HG03439 (cell line): ENCODE measurements around the gene FHL1.

Experiments used
- ATAC-seq: cut with Tn5 transposase; IDR thresholded peaks from one replicate; pipeline ENCODE4 v1.9.1; 2021; ENCODE audit warnings: mild to moderate bottlenecking, moderate library complexity; ENCODE audit not compliant: unreplicated experiment

Gene FHL1

DNA sequence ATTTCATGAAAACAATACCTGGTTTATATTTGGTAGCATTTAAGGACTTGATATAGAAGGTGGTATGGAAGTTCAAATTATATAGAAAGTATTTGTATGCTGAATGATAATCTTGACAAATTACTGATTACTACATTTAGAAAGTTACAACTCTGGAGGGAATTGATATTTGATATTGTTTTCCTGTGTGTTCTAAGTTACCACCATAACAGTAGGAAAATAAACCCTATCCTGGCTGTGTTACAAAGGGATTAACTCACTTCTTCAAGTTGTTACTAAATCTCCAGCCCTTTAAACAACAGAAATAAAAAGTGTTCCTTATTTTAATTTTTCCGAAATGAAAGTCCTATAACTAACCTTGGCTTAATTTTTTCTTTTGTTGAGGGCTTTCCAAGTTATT, 36.6 kb downstream of the FHL1 start:
- ATAC-seq, result no peak

DNA sequence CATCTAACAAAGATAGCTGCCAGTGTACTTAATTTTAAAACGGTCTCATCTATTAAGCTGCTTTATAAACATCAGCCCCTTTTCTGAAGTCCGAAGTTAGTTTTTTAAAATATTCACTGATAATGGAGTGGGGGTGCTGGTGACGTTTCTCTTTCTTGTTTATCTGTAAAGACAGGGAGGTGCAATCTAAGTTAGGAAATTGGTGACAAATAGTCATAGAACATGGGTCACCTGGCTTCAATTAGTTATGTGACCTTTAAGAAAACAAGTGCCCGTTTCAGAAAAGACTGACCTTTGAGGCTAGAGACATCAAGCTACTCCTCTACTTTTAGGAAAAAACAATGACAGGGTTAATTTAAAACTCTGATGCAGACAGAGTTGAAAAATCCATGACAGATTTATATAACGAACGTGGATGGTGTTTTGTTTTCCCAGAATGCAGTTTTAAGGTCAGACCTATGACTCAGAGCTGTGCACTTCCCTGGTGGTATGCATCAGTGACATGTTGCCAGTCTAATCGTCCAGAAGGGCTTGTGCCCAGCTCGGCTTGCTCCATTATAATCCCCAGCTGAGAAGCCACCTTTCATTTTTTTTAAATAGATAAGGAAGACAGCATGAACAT, 38.2 kb downstream of the FHL1 start:
- ATAC-seq, result no peak

DNA sequence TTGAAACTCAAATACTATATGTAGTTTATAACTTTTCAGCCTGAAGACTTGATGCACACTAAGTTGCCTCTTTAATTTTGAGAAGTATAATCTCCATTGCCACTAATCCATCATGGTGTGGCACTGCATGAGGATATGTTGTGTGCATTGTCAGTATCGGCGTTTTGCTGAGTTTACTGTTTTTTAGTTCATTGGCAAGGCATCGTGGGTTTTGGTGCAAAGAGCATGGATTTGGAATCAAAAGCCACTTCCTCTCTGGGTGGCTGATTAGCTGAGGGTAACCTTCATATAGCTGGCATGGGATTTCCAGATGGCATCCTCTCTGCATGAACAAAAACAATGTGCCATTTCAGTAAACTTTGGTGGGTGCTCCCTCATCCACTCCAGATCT, 38.7 kb downstream of the FHL1 start:
- no peak for ATAC-seq

DNA sequence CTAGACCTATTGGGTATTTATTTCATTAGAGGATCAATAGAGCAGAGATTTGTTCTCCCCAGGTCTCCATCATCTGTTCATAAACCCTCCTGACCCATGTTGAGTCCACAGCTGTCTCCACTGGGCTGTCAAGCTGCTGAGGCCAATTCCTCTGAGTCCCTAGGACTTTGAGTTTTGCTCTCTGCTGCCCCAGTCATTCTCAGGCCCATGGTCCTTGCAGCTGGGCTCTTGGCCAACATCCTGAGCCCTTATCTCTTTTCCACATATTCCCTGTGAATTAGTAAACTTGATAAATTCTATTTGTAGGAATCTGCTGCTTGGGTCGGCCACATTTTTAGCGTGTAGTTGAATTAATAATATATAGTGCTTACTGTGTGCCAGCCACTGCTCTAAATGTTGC, 41.9 kb downstream of the FHL1 start:
- ATAC-seq, result no peak

DNA sequence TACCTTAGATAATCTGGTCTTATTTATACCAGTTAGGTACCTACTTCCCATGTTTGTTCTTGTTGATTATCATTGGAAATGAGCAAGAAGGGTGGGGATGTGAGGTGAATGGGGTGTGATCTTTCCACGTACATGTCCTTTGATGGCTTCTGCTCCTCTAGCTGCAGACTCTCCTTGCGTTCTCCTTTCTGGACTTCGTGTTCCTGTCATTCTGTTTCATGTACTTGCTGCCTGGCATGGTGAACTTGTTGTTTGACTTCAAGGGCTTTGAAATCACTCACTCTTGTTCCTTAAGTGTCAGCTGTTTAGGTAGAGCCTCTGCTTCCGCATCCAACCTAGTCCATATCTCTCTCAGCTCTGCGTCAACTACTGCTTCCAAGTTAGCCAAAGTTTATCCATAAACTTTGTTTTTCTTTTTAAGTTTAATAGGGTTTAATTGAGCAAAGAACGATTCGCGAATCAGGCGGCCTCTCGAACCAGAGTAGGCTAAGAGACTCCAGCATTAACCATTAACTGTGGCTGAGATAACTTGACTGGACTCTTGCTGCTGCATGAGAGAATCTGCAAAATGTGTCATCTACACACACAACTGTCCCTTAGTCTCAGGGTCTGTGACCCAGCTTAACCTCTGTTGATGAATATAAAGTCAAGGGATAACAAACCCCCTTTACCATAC, 42.8 kb downstream of the FHL1 start:
- ATAC-seq, result no peak

DNA sequence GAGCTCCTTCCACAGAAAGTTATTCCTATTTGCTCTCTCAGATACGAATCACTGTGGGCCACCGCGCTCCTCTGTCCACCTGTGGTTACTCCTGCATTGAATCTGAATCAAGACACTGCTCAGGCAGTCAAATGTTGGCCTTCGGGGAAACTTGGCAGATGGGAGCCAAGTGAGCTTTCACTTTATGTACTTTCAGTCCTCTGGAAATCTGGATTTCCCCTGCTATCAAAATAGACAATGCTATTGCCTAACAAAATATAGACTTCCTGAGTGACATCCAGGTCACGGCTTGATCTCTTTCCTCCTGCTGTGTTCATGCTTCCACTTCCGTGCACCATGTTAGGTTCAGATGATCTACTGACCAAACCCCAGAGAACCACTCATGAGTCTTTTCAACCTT, 43.8 kb downstream of the FHL1 start:
- no peak for ATAC-seq

DNA sequence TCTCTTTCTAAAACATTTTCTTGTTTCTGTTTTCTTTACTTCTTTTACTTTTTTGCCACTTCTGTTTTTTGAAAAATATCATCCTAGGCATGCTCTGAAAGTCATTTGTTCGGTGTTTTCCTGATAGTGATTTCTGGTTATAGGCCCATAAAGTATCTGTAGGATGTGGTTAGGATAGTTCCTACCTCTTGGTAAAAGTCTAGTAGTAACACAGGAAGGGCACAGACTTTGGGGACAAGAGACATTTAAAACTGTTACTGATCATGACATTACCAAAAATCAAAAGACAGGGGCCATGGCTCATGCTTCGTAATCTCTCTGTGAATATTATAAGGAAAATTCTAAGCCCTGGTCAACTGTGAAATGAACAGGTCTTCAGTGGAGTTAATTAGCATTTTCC, 44.8 kb downstream of the FHL1 start:
- ATAC-seq, result no peak

DNA sequence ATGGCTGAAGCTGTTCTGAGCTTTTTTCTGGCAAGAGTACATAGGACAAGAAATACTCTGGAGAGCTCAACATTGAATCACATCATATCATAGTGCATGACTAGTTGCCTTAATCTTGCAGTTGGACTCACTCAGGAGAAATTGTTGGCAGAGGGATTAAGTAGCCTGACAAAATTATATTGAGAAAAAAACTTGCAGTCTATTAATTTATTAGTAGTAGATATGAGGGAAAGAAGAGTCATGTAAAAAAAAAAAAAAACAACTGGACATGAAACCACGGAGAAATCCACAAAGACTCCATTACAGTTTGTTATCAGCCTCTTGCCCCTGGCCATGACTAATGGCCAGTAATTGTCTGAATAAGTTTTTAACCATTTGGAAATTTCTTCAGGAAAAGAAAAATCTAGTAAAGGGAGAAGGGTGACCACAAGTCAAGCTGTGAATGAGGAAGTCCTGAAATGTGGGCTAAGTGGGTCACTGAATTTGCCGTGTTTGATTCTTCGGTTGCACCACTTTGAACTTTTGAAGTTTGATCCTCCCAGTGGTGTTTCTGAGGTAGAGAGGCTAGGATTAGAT, 45.6 kb downstream of the FHL1 start:
- ATAC-seq, result no peak

DNA sequence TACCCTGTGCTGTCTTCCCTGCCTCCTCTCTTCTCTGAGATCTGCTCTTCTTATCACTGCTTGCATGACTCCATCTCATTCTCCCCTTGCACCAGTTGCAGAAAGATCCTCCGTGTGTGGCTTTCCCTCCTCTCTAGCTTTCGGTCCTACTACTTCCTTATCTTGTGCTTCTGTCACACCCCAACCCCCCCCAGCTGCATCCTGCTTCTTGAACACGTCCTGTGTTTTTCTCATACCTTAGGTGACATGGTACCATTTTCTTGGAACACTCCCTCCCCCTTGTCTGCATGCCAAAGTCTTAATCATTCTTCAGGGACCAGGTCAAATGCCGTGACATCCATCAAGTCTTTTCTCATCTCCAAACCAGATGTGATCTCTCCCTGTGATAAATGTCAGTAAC, 46.4 kb downstream of the FHL1 start:
- no peak for ATAC-seq

DNA sequence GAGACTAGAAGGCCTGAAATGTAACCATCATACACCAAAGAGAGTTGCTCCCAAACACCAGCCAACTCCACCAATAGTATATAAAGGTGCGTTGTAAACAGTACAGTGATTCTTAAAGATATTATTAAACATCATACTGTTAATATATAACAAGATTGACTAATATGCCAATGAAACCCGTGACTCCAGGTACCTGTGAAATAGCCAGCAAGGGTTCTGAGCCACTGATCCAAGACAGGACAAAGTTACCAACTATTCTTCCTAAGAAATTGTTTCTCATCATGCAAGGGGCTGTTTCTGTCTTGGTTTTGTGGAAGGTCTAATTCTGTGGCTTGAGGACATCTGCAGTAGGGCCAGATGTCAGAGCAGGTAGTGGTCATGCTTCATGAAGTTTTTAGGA, 47.2 kb downstream of the FHL1 start:
- no peak for ATAC-seq

DNA sequence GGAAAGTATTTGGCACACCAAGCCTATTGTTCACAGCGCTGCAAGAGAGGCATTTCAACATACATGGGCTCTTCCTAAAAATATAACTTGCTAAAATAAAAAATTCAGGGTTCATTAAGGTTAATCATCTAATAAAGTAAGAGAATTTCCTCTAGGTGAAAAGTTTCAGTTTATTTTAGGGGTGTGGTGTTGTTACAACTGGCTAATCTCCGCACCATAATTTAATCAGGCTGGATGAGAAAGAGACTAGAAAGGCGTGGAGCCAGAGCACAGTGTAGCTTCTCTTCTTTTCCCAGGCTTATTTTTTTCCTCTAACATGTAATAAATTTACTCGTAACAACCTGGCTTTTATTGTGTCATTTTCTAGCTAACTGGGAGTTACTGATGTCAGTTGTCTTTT, 47.9 kb downstream of the FHL1 start:
- ATAC-seq, result no peak

DNA sequence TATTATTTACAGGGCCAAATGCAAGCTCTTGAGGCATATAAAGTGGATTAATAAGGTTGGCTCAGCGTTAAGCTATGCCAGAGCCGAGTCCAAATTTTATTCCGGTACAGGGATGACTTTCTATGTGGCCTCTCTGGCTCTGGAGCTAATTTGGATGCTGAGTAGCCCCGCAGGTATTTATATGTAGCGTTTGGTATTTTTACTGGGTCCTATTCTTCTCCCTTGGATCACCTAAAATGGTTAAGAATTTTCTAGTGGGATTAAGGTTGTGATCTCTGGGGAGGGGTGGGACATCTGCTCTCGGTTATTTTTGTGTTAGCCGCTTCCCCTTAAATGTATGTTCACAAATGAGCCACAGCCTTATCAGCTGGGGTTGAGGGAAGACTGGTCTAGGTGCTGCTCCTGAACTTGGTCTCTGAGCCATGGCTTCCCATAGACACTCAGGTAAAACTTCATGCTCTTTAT, 49.4 kb downstream of the FHL1 start:
- no peak for ATAC-seq

DNA sequence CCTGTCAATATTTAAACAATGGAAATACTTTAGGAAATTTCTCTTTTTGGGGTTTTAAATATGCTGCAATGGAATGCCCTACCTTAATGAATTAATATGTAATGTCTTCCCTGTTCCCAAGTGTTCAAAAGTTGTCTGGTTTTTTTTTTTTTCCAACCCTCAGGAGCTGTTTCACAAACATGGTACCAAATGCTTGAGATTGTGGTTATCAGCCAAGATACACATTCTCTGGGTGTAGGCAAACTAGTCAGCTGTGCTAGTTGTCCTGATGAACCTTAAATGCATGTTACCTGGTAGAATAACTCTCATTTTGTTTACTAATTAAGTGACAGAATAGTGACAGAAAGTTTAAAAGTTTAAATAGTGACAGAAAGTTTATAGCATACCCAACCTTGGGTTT, 50.7 kb downstream of the FHL1 start:
- ATAC-seq, result no peak

DNA sequence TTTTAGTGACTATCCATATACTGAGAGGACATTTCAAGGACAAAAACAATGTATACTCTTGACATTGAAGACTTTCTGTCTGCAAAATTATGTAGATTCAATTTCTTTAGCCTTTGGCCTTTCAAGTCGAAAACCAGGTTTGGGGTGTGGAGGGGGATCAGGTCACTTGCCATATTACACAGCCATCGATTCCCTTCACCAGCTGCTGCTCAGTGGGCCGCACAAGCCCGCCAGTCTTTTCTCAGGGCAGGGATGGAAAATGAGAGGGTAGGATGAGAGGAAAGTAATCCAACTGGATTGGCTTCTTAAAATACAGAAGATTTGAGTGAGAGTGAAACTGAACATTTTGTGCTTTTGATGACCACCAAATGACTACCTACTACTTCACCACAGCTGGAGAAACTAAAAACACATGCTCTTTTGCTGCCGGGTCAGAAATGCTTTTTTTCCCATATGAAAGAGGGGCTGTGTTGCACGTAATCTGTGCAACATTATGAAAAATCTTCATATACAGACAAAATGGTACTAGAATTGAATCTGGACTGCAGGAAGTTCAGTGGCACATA, 51.4 kb downstream of the FHL1 start:
- ATAC-seq, result no peak

DNA sequence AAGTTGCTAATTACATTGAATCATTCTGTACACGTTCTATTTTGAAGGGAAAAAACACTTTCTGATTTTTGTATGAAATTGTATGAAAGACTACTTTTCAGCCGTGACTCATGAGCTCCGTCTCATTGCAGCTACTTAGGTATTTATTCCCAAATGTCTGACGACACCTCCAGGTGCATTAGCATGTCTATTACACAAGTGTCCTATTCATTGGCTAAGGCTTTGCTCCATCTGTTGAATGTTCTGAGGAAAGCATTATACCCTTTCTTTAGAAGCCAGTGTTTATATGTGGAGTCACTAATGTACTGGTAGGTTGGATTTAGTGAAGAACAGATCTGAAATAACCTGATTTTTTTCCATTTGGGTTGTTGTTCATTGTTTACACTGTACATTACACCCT, 52.0 kb downstream of the FHL1 start:
- no peak for ATAC-seq

DNA sequence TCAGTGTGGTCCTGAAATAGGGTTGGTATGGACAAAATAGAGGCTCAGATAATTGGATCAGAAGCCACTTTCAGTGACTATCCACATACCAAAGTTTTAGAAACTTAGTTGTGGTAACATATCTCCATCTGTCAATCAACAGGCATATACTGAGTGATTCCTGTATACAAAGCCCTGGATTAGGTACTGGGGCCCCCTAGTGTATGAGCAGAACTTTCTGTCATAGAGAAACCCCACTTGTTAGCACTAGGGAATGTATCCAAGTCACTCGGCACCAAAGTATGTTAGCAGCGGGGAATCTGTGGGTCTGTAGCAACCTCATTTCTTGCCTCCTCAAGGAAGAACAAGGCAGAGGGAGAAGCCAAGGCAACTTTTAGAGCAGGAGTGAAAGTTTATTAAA, 53.1 kb downstream of the FHL1 start:
- ATAC-seq, result no peak

DNA sequence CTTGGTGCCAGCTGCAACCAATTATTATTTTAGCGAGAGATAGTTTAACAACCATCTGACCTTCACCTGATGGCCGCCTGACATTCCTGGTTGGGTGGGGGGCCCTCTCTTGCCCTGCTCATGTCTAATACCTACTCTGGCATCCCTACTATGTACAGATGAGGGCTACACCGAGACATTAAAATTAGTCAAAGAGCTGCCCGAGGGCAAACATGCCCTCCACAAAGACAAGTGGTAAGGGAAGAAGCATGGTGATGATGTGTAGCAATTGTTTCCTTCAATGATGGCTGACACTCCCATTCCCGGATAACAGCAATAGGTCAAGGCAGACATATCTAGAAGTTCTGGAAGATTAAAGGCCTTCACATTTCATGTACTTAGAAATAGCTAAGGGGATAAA, 54.3 kb downstream of the FHL1 start:
- no peak for ATAC-seq

DNA sequence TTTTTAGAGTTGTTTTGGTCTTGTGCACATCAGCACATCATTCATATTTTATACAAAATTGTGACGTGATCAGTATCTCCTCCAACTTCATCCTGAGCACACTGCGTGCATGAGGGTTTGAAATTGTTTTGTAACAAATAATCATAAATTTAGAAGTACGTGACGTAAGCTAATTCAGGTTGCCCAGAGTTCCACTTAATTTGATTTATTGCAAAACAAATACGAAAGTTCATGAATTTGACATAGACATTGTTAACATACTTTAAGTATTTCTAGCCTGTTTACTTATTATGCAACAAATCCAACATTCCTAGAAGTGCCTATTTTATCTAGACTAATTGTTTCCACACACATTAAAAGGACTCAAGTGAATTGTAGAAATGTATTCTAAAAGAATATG, 55.6 kb downstream of the FHL1 start:
- no peak for ATAC-seq

DNA sequence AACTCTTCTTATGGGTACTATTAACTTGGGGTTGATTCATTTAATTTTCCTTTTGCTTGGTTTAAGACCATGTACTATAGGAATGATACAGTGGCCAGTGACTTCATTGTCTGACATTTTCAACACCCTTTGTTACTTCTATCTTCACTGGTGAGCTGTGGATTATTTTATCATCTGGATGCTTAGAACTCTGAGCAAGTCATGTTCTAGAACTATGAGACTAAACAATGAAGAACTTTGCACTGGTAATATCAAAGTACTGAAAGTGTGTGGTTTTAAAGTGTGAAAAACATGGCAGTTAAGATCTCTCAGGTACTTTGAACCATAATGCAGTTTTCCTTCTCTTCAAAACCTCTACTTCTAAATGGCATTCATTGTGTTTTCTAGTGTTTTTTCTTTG, 56.1 kb downstream of the FHL1 start:
- no peak for ATAC-seq

DNA sequence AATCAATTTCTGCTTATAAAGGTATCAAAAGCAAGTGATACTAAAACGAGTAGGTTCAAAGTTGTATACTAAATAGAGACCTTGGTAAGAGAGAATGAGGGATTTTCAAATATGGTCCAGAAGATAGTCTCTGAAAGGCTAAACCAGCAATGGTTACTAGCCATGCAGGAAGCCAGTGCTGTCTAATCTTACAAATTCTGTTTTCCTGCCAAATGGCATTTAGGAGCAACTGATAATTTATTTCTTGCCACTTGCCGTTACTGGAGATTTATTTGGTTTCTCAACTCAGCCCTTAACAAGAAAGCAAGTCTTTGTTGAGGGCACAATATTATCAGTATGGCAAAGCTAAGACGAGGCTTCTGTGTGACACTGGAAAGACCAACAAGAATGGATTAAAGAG, 56.6 kb downstream of the FHL1 start:
- no peak for ATAC-seq

DNA sequence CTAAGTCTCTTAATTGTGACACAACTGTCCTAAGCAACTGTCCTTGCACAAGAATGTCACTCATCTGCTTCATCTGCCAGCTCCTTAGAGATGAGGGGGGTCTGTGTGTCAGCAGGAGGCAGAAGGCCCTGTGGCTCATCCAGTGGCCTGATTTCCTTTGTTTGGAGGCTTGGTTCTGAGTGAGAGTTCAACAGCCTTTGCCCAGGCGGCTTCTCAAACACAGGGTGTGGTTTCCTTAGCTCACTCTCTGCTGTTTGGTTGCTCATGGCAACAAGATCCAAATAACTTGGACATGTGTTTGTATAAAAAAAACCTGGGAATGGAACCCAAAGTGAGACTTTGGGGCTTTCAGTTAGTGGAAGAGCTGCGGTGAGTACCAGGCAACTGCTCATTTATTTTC, 57.2 kb downstream of the FHL1 start:
- no peak for ATAC-seq

DNA sequence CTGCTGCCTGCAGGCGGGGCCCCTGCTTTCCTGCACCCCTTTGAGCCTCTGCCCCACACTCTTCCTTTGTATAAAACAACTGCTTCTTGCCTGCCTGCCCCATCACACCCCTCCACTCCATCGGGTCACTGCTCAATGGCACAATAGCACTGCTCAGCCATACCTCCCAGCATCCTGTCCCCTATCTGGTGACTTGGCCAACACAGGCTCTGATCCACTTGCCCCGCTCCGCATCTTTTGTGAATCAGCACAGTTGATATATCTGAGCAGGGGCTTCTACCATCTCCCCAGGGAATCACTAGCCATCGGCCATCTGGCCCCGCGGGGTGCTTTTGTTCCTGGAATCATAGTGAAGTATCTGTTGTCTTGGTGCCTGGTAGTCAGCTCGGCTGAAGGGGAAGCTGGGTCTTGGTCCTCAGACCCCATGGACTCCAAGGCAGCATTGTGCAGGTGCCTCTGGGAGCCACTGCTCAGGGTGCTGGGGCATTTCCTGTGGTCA, 58.6 kb downstream of the FHL1 start:
- ATAC-seq, result no peak
